ENCODE data around the gene JADE3.
"Not testable (repeated sequence)": the region's sequence is repeated elsewhere in the genome, so short reads cannot be mapped to it uniquely, and the experiment has no call there.

Gene JADE3

DNA sequence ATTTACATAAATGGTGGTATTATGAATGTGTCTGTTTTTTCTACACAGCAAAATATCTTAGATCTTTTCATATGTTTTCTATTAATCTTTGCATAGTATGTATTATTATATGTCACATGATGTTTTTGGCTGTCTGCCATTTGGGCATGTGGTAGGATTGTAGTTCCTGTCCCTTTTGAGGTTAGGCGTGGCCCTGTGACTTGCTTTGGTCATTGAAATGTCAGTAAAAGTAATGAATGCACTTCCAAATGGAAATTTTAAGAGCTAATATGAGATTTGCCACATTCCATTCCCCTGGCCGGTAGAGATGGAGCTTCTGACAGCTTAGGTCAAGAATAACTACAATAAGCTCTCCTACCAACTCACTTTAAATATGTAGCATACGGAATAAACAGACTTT lies 45.1 kb downstream of the JADE3 start:
- Mint-ChIP-seq H3K36me3 (no peaks in the 10 kb centered on the region), H3K27ac (peak overlapping the region; percentile 37), H3K4me1 (peaks cover 27 to 58% of the 10 kb centered on the region in 2 donors), H3K27me3 (no peaks in the 10 kb centered on the region), H3K4me3 (no peak overlapping the region), H3K9me3 (no peaks in the 10 kb centered on the region)
- DNase-seq (no peak), ATAC-seq (replicated peaks) (no peak)

DNA sequence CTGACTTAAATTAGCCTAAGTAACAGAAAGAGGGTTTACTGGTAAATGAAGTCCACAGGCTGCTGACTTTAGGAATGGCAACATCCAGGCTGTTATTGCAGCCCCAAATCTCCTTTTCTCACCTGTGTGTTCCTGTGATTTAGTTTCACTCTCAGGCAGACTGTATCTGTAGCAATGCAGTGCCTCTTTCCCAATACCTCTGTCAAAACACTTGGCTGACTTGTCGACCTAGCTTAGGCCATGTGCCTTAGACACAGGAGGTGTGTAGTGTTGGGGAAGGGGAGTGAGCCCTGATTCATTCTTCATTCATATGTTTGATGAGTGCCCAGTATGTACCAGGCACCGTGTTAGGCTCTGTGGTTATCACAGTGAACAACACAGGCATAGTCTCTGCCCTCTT lies 46.9 kb downstream of the JADE3 start:
- peak overlapping the region; percentile 52 for H3K27ac Mint-ChIP-seq
- DNase-seq, result no peak
- H3K9me3 Mint-ChIP-seq, result no peaks in the 10 kb centered on the region
- ATAC-seq (replicated peaks), result no peak
- H3K27me3 Mint-ChIP-seq, result no peaks in the 10 kb centered on the region
- H3K4me3 Mint-ChIP-seq, result no peak overlapping the region
- peaks cover 25 to 54% of the 10 kb centered on the region in 2 donors for H3K4me1 Mint-ChIP-seq
- peaks cover 4 to 5% of the 10 kb centered on the region in 2 donors for H3K36me3 Mint-ChIP-seq

DNA sequence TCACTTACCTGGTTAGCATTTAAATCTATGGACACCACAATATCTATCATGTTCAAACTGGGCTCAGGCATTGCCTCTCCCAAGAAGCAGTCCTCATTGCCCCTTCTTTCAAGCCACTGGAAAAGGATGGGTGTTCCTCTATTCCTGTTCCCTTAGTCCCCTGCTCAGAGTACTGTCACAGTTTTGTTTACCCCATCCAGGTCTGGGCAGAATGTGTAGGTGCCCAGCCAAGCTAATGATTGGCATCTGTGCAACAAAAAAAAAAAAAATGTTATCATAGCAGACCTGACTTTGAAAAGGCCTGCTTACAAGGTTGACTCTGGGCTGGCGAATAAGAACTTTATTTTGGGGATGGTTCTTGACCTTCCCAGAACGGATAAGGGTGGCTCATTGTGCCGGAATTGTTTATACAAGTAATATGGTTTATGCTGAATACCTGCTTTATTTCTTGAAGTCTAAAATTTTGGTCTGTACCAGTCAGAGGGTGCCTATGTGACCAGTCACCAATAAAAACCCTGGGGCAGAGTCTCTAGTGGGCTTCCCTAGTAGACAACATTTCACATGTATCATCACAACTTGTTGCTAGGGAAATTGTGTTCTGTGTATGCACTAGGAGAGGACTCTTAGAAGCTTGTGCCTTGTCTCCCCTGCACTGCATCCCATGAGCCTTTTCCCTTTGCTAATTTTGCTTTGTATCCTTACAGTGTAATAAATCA lies 47.9 kb downstream of the JADE3 start:
- ATAC-seq (replicated peaks), result no peak
- H3K9me3 Mint-ChIP-seq, result no peaks in the 10 kb centered on the region
- DNase-seq, result no peak
- H3K36me3 Mint-ChIP-seq, result peaks cover 5 to 6% of the 10 kb centered on the region in 2 donors
- no peaks in the 10 kb centered on the region for H3K27me3 Mint-ChIP-seq
- H3K27ac Mint-ChIP-seq, result peak overlapping the region; percentile 86
- no peak overlapping the region for H3K4me3 Mint-ChIP-seq
- H3K4me1 Mint-ChIP-seq, result peaks cover 29 to 53% of the 10 kb centered on the region in 2 donors

DNA sequence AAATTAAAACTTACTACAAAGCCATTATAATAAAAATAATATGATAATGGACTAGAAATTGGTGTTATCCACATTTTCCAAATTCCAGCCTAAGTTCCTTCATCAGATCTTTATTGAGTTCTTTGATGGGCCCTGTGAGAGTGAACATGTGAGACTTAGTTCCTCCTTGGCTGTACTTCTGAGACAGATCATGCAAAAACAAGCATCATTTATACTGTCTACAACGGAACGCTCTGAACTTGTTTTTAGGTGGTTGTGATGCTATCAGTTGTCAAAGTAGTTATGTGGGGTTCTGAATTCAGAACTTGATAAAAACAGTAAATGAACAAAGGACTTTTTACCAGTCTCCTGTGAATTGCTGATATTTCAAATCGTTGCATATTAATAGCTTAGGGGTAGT lies 48.9 kb downstream of the JADE3 start:
- ATAC-seq (replicated peaks), result peak; percentile 76 to 81
- DNase-seq, result no peak
- Mint-ChIP-seq H3K4me3 (peak overlapping the region; percentile 51 to 60), H3K27ac (peak overlapping the region; percentile 92), H3K27me3 (no peaks in the 10 kb centered on the region), H3K9me3 (no peaks in the 10 kb centered on the region), H3K4me1 (peaks cover 35 to 55% of the 10 kb centered on the region in 2 donors), H3K36me3 (peaks cover 6 to 8% of the 10 kb centered on the region in 2 donors)

DNA sequence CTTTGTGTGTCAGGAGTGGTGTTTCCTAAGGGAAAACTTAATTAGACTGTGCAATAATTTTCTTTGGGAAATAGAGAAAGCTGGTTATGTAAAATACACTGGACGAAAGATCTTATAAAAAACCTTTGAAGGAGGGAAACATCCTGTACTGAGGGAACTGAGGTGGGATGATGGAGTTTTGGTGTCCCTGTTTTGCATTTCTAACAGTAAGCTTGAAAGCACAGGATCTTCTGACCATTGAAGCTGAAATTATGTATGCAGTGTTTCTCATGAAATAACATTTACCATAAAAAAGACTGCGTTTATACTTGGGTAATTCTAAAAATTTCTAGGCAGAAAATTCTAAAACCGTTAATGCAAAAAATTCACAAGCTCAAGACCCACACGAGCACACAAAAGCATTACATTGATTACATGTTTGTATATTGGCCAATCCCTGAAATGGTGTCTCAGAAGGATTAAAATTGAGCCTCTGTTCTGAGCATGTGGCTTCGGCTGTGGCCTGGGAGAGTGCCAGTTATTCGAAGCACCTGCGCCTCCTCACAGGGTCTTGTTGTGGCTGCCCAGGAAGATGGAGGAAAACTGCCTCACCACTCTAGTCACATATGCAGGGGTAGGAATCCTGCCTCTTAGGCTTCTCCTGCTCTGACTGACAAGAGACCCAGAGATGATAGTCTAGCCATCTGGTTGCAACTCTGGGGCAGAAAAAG lies 49.5 kb downstream of the JADE3 start:
- DNase-seq (no peak), ATAC-seq (replicated peaks) (peak; percentile 55 to 66)
- Mint-ChIP-seq H3K9me3 (no peaks in the 10 kb centered on the region), H3K27me3 (peaks cover 0 to 5% of the 10 kb centered on the region in 2 donors), H3K4me1 (peaks cover 41 to 61% of the 10 kb centered on the region in 2 donors), H3K27ac (peak overlapping the region; percentile 92), H3K4me3 (peak overlapping the region; percentile 51 to 60), H3K36me3 (peaks cover 6 to 12% of the 10 kb centered on the region in 2 donors)

DNA sequence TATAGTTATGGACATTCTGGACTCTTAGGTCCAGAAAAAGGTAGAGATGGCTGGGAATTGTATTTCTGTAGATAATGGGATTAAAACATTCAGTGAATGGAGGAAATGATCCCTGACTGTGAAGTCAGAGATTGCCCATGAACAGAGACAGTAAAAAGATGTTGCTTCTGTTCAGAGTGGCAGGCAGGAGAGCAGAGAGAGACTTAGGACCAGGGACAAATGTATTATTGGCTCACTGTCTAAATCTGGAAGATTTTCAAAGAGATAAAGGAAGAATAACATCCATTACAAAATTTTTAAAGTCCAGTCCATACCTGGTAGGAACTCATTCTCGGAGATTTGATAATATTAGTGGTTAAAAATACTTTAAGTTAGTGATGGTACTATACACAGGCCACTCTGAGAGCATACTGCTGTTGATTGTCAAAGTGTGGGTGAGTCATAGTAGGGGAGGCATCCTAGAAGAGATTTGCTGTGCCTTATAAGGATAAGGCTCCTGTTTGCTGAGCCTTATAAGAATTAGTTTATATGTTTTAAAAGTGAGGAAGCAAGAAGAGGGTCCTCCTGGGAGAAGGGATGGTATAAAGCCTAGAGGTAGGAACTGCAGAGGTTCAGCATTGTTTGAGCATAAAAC lies 53.0 kb downstream of the JADE3 start:
- peak overlapping the region; percentile 12 to 73 for H3K4me3 Mint-ChIP-seq

DNA sequence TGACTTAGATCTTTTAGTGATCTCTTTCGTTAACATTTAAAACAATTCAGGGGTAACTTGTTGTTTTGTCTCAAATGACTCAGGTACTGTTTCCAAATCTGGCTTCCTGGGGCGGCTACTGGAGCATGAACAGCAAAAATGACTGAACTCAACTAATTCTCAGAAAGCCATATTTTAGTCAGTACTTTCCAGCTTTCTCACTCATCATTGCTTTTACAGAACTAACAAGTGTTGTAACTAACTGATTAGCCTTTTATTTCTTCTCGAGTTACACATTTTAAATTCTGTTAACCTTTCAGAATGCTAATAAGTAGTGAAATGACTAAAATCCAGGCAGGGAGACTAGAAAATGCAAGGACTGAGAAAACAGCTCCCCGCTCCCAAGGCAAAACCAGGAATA lies 55.3 kb downstream of the JADE3 start:
- peaks cover 18 to 26% of the 10 kb centered on the region in 2 donors for H3K36me3 Mint-ChIP-seq
- H3K4me3 Mint-ChIP-seq, result peak overlapping the region; percentile 57 to 58
- peaks cover 0 to 2% of the 10 kb centered on the region in 2 donors for H3K9me3 Mint-ChIP-seq
- DNase-seq (peak; percentile 57), ATAC-seq (replicated peaks) (peak; percentile 84 to 88)
- peaks cover 0 to 5% of the 10 kb centered on the region in 2 donors for H3K27me3 Mint-ChIP-seq
- H3K4me1 Mint-ChIP-seq, result peaks cover 49 to 66% of the 10 kb centered on the region in 2 donors
- peak overlapping the region; percentile 93 for H3K27ac Mint-ChIP-seq

More for the DNA sequence above, 53.0 kb downstream of the JADE3 start:
- DNase-seq, result no peak
- Mint-ChIP-seq H3K4me1 (peaks cover 54 to 76% of the 10 kb centered on the region in 2 donors), H3K27me3 (peaks cover 0 to 5% of the 10 kb centered on the region in 2 donors), H3K36me3 (peaks cover 18 to 26% of the 10 kb centered on the region in 2 donors), H3K27ac (peak overlapping the region; percentile 93), H3K9me3 (peaks cover 0 to 2% of the 10 kb centered on the region in 2 donors)
- ATAC-seq (replicated peaks), result no peak

DNA sequence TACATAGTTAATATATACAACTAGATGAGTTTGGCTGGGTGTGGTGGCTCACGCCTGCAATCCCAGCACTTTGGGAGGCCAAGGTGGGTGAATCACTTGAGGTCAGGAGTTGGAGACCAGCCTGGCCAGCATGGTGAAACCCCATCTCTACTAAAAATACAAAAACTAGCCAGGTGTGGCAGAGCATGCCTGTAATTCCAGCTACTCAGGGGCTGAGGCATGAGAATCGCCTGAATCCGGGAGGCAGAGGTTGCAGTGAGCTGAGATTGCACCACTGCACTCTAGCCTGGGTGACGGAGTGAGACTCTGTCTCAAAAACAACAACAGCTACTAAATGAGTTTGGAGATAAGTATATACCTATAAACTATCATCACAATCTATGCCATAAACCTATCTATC lies 64.8 kb downstream of the JADE3 start:
- not testable (repeated sequence) for H3K27ac Mint-ChIP-seq; H3K27me3 Mint-ChIP-seq; H3K4me3 Mint-ChIP-seq; ATAC-seq (replicated peaks); DNase-seq; H3K36me3 Mint-ChIP-seq; H3K9me3 Mint-ChIP-seq
- peaks cover 11 to 18% of the 10 kb centered on the region in 2 donors for H3K4me1 Mint-ChIP-seq

DNA sequence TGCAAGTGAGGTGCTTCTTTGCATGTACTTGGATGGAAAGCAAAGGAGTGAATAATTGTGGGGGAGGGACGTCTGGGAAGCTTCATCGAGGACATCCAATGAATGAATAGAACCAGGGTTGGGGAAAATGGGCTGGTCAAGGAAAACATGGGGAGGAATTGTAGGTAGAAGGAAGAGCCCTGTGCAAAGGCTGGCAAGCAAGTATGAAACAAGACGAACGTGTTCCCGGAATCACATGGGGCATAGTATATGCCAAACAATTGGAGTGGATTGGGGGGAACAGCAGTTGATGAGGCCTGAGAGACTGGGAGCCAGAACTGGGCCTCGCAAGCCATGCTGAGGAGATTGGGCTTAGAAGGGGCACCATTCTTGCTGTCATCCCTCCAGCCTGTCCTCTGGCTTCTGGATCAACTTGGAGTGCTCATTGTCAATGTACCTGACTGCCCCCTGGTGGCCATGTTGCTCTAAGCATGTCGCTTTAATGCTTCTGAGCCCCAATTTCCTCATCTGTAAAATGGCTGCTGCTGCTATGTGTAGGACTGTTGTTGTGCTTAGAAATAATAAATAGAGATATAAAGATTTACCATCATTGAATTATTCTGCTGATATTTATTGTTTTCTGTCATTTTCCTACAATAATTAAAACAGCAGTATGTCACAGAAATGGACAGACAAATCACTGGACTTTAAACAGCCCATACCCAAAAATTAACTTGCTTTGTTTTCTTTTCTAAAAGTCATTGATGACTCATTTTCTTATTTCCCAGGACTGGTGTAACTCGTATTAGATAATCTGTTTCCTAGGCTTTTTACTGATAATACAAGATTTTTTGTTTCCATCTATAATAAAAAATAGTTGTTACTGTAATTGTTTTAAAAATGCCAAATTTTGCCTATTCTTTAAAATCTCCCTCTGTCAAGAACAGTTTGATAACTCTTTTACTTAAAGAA lies 66.4 kb downstream of the JADE3 start:
- Mint-ChIP-seq H3K9me3 (peaks cover 0 to 4% of the 10 kb centered on the region in 2 donors), H3K27me3 (peaks cover 0 to 8% of the 10 kb centered on the region in 2 donors), H3K36me3 (peaks cover 0 to 15% of the 10 kb centered on the region in 2 donors), H3K27ac (no peak overlapping the region), H3K4me3 (no peak overlapping the region), H3K4me1 (peaks cover 11 to 18% of the 10 kb centered on the region in 2 donors)
- DNase-seq, result peak; percentile 52
- peak; percentile 77 to 86 for ATAC-seq (replicated peaks)

DNA sequence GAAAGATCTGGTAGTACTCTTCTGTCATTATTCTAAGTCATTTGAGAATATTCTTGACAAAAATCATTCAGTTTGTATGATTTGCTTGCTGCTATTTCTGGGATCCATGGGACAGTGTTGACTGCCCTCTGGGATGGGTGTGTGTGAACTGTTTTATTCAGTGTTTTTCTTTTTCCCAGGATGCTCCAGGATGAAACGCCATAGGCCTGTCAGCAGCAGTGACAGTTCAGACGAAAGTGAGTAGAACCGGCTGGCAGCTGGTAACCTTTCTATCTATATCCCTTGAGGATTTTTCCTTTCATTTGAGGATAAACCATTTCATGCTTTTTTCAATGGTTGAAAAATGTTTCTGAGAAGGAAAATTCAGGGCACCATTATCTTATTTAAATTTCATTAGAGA lies 72.5 kb downstream of the JADE3 start:
- peaks cover 0 to 4% of the 10 kb centered on the region in 2 donors for H3K9me3 Mint-ChIP-seq
- ATAC-seq (replicated peaks), result no peak
- no peak overlapping the region for H3K4me3 Mint-ChIP-seq
- peaks cover 0 to 4% of the 10 kb centered on the region in 2 donors for H3K27me3 Mint-ChIP-seq
- peaks cover 2 to 13% of the 10 kb centered on the region in 2 donors for H3K4me1 Mint-ChIP-seq
- no peak overlapping the region for H3K27ac Mint-ChIP-seq
- peaks cover 19 to 32% of the 10 kb centered on the region in 2 donors for H3K36me3 Mint-ChIP-seq
- no peak for DNase-seq

DNA sequence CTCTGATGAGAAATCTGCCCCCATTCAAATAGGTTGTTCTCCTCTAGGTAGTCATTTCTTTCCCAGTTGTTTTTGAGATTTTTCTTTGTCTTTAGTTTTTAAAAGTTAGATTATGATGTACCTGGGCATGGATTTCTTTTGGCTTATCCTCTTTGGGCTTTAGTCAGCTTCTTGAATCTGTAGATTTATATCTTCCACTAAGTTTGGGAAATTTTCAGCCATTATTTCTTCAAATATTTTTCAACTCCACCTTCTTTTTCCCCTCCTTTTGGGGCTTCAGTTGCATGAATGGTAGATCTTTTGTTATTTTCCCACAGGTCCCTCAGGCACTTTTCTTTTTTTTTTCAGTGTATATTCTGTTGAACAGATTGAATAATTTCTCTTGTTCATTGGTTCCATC lies 77.3 kb downstream of the JADE3 start:
- Mint-ChIP-seq H3K36me3 (peaks cover 32 to 46% of the 10 kb centered on the region in 2 donors), H3K4me1 (peaks cover 0 to 6% of the 10 kb centered on the region in 2 donors), H3K9me3 (peaks cover 0 to 4% of the 10 kb centered on the region in 2 donors), H3K27ac (no peak overlapping the region), H3K4me3 (no peak overlapping the region), H3K27me3 (peaks cover 0 to 9% of the 10 kb centered on the region in 2 donors)
- no peak for DNase-seq
- ATAC-seq (replicated peaks), result no peak

DNA sequence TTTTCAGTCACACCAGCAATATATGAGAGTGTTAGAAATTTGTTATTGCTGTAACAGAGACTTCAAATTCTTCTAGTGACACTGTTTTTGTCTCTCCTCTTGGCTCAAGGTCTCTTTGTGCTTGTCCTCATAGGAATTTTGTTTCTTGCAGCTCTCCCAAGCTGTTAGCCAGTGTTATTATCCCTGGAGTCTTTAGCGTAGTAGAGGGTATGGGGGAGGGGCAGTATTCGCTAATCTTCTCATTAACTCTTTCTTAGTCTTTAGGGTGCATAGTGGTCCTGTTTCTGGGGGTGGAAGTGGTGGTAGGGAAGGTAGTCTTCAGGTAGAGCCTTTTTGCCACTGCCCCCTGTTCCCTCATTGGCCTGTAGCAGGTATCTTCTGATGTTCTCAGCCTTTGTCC lies 79.4 kb downstream of the JADE3 start:
- Mint-ChIP-seq H3K27me3 (peaks cover 0 to 12% of the 10 kb centered on the region in 2 donors), H3K27ac (no peak overlapping the region), H3K9me3 (peaks cover 0 to 4% of the 10 kb centered on the region in 2 donors), H3K36me3 (peaks cover 32 to 43% of the 10 kb centered on the region in 2 donors), H3K4me3 (no peak overlapping the region), H3K4me1 (peaks cover 0 to 5% of the 10 kb centered on the region in 2 donors)
- no peak for ATAC-seq (replicated peaks)
- DNase-seq, result no peak

DNA sequence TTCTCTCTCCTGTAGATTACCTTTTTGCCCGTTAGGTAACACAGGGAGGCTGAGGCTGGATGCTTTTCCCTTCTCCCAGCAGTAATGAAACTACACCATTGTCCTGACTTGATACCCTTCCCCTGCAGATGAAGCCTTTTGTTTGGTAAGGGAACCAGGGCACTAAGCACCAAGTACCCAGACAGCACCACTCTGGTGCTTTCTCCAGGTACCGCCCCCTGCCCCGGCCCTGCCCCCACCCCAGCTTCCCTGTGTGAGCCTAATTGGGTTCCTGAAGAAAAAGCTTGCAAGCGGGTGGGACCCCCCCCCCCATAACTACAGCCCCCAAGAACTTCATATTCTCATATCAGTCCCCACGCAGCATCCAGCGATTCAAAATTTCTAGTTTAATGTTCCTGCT lies 79.8 kb downstream of the JADE3 start:
- Mint-ChIP-seq H3K9me3 (peaks cover 0 to 4% of the 10 kb centered on the region in 2 donors), H3K27me3 (peaks cover 0 to 13% of the 10 kb centered on the region in 2 donors)

More for the DNA sequence above, 79.8 kb downstream of the JADE3 start:
- H3K36me3 Mint-ChIP-seq, result peaks cover 32 to 44% of the 10 kb centered on the region in 2 donors
- no peak overlapping the region for H3K4me3 Mint-ChIP-seq
- ATAC-seq (replicated peaks) (no peak), DNase-seq (no peak)
- H3K4me1 Mint-ChIP-seq, result peaks cover 0 to 5% of the 10 kb centered on the region in 2 donors
- H3K27ac Mint-ChIP-seq, result no peak overlapping the region

All from stimulated activated naive B cell treated with anti-CD40 and anti-IgM and Interleukin-4, amounts not matched to agents 10 μg/mL and 1 μg/mL and 100 μg/mL, for 72 hours (primary cell).